ENCODE results near the gene ZCCHC3. TPM values are rescaled to one million over a fixed set of nuclear protein-coding genes. Genes with fewer than 3 reads are reported as not detected.

Gene ZCCHC3
- total RNA-seq, 1 donor from 2014 or later, result 40.8 TPM

DNA sequence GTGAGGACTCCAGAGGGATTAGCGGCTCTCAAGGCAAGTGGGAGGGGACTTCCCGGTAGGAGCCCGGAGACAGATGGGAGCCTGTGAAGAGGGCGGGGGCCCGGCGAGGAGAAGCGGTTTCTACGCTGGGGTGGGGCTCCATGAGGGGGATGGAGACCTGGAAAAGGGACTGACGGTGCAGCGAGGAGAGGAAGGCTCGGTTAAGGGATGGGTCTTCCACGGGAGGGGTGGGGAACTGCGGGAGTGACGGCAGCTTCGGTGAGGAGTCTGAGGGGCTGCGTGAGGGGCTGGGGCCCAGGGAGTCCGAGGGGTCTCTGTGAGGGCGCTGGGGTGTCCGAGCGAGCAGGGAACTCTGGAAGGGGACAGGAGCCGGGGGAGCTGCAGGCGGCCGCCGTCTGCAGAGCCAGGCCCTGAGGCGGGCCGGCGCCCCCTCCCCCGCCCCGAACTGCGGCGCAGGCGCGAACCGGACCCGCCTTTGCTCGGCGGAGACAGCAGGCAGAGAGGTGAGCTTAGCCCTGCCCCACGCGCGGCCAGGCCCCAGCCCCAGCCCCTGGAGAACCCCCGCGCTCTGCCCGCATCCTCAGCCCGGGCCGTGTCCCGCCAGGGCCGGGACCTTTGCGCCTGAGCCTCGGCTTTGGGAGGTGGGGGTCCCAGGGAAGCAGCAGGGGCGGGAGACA is 49.4 kb downstream of the ZCCHC3 start, which contains the start of gene NRSN2:
NRSN2 (plus strand) TSS at position 472 of the 677 bp plus-strand sequence. CDS start 2,533 bp downstream, outside the sequence.
- Mint-ChIP-seq H3K9me3 (no peaks in the 10 kb centered on the region), H3K4me1 (peaks cover 14% of the 10 kb centered on the region), H3K27ac (peak within 1 kb of the TSS; percentile 97), H3K4me3 (peak within 1 kb of the TSS; percentile 83), H3K27me3 (ENCODE audit: low read depth) (no peaks in the 10 kb centered on the region), H3K36me3 (peaks cover 10% of the 10 kb centered on the region)
- no peak for TF ChIP-seq CTCF (IDR thresholded peaks at IDR 0.05; ENCODE audit: unreplicated experiment)
- peak; percentile 62 to 85 for DNase-seq (ENCODE audit: low spot score in 2 of 2, unreplicated experiment in 2 of 2)

- DNase-seq (ENCODE audit: low spot score in 2 of 2, unreplicated experiment in 2 of 2), result no peak
- H3K27me3 Mint-ChIP-seq (ENCODE audit: low read depth), result no peaks in the 10 kb centered on the region
- H3K27ac Mint-ChIP-seq, result peak overlapping the region; percentile 95
- peaks cover 9% of the 10 kb centered on the region for H3K36me3 Mint-ChIP-seq
- H3K4me3 Mint-ChIP-seq, result peak overlapping the region; percentile 83
- H3K4me1 Mint-ChIP-seq, result peaks cover 14% of the 10 kb centered on the region
- H3K9me3 Mint-ChIP-seq, result no peaks in the 10 kb centered on the region
- no peak for TF ChIP-seq CTCF (IDR thresholded peaks at IDR 0.05; ENCODE audit: unreplicated experiment)
Measured at GRCh38 chr20:347317-347639, 49.9 kb downstream of the ZCCHC3 start.

- Mint-ChIP-seq H3K27me3 (ENCODE audit: low read depth) (no peaks in the 10 kb centered on the region), H3K4me3 (peak overlapping the region; percentile 83), H3K4me1 (peaks cover 14% of the 10 kb centered on the region), H3K9me3 (no peaks in the 10 kb centered on the region), H3K36me3 (peaks cover 9% of the 10 kb centered on the region), H3K27ac (peak overlapping the region; percentile 97)
- peak; percentile 94 to 95 for DNase-seq (ENCODE audit: low spot score in 2 of 2, unreplicated experiment in 2 of 2)
- no peak for TF ChIP-seq CTCF (IDR thresholded peaks at IDR 0.05; ENCODE audit: unreplicated experiment)
Measured at GRCh38 chr20:347640-348484, 50.5 kb downstream of the ZCCHC3 start.

- no peak for DNase-seq (ENCODE audit: low spot score in 2 of 2, unreplicated experiment in 2 of 2)
- Mint-ChIP-seq H3K27me3 (ENCODE audit: low read depth) (no peaks in the 10 kb centered on the region), H3K36me3 (peaks cover 7% of the 10 kb centered on the region), H3K4me1 (peaks cover 14% of the 10 kb centered on the region), H3K9me3 (no peaks in the 10 kb centered on the region), H3K4me3 (no peak overlapping the region), H3K27ac (peak overlapping the region; percentile 97)
- TF ChIP-seq CTCF (IDR thresholded peaks at IDR 0.05; ENCODE audit: unreplicated experiment), result no peak
Measured at GRCh38 chr20:348972-349841, 51.8 kb downstream of the ZCCHC3 start.

Other genes starting within 250 kb of the ZCCHC3 start
- gene DEFB125, start 209.9 kb upstream of the ZCCHC3 start, total RNA-seq, result not detected in 3 replicates
- gene DEFB126, start 155.0 kb upstream of the ZCCHC3 start, total RNA-seq, result not detected in 3 replicates
- not detected in 3 replicates for gene DEFB127, start 140.1 kb upstream of the ZCCHC3 start, total RNA-seq
- gene DEFB128, start 107.9 kb upstream of the ZCCHC3 start, total RNA-seq, result not detected in 3 replicates
- gene DEFB129, start 70.3 kb upstream of the ZCCHC3 start, total RNA-seq, result not detected in 3 replicates
- gene DEFB132, start 39.8 kb upstream of the ZCCHC3 start, total RNA-seq, result not detected in 3 replicates
- gene C20orf96, start 6.8 kb upstream of the ZCCHC3 start, total RNA-seq, result 52.3 to 58.1 TPM (median 52.8 TPM) in 3 replicates
- 65.9 to 67.0 TPM (median 66.8 TPM) in 3 replicates for gene SOX12, start 28.0 kb downstream of the ZCCHC3 start, total RNA-seq
- gene NRSN2, start 49.5 kb downstream of the ZCCHC3 start, total RNA-seq, result 41.0 to 46.2 TPM (median 41.2 TPM) in 3 replicates
- 3.6 to 3.9 TPM (median 3.8 TPM) in 3 replicates for gene TRIB3, start 83.2 kb downstream of the ZCCHC3 start, total RNA-seq
- gene RBCK1, start 110.7 kb downstream of the ZCCHC3 start, total RNA-seq, result 108 to 111 TPM (median 108 TPM) in 3 replicates
- gene TBC1D20, start 165.0 kb downstream of the ZCCHC3 start, total RNA-seq, result 34.1 to 37.1 TPM (median 34.4 TPM) in 3 replicates
- 160 to 172 TPM (median 164 TPM) in 3 replicates for gene CSNK2A1, start 246.2 kb downstream of the ZCCHC3 start, total RNA-seq